D341Med (cell line): ENCODE results near the gene PTPRE.
A peak's percentile ranks its signal among the peaks of the same experiment; 100 is the strongest.

ENCODE experiments used
- DNase-seq: peaks from one replicate; pipeline ENCODE4 v3.0.0; 2012; ENCODE audit warnings: low spot score

The PTPRE gene

DNA sequence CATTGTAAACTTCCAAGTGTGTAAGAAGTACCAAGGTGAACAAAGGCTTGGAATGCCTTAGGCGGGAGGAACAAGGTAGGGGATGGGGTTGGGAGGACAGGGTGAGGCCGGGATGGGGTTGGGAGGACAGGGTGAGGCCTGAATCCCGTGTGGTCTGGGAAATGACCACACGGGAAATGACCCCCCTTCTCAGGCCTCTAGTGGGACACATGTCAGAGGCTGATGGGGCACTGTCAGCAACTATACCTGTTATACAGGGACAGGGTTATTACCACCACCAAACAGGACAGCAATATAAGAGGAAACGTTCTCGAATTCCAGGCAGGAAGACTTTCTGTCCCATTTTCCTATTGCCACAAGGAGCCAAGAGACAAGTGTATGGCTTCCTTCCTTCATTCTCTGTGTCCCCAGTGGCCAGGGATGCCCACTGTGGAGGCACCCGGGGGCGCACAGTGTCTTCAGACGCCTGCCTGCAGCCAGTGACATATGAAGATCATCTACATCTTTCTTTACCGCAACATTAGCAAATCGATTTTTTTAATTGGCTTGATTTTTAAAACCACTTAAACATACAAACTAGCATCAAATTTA, 218.0 kb downstream of the PTPRE start:
- DNase-seq, result peak; percentile 22

GRCh38 chr10:128125416-128125943, 218.6 kb downstream of the PTPRE start:
- no peak for DNase-seq

DNA sequence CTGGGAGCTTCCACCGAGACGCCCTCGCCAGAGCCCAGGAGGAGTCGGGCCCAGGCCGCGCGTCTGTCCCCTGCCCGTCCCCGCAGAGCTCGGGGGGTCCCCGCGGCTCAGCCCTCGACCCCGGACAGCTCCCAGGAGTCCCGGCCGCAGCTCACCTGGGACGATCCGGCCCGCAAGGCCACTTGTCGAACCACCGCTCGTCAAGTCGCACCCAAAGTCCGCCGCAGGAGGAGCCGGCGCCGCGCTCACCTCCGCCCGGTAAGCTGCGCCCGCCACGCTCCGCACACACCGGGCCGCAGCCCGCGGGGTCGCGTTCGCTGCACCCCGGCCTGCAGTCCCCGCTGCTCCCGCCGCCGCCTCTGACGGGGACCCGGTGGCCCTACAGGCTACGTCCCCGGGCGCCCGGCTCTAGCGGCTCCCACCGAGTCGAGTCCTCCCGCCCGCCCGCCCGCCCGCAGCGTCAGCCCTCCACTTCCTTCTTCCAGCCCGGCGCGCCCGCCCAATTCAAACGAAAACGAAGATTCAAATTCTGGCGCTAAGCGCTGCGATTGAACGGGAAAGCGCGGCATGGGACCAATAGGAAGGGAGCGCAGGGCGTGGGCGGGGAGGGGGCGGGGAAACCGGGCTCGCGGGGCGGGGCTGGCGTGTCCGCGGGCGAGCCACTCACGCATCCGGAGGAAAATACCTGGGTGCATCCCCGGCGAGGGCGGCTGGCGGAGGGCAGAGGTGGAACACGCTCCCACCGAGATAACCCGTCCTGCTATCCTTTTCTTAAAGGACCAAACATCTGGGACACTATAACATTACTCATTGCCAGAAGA, 219.3 kb downstream of the PTPRE start, which contains the start of gene MKI67:
TSS of gene MKI67 (minus strand) at position 480 of the 821 bp plus-strand sequence. CDS start 756 bp downstream, outside the sequence.
- peak; percentile 89 for DNase-seq

- no peak for DNase-seq
These were observed 221.7 kb downstream of the PTPRE start for GRCh38 chr10:128128582-128128981.

DNA sequence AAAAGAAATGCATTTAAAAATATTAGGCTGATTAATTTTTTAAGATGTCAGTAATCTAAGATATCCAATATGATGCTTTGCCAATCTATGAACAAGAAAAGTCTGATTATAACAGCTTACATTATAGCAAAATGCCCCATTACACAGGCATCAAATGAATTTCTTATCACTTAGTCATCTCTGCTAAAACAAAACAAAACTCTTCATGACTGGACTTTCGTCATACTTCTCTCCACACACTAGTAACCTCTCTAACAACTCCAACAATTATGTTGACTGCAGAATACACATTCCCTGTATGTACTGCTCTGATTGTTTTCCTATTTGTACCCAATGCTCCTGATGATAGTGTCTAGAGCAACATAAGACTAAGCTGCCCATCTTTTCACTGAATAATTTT, 223.1 kb downstream of the PTPRE start:
- DNase-seq, result no peak
